Measurements from ENCODE around the gene CGB2.
"Not testable (repeated sequence)": the region's sequence is repeated elsewhere in the genome, so short reads cannot be mapped to it uniquely, and the experiment has no call there.

Gene CGB2

GRCh38 chr19:49038111-49038510 is 6.4 kb downstream of the CGB2 start:
- not testable (repeated sequence) for H3K9me3 ChIP-seq (ENCODE audit: control insufficient read depth, insufficient read depth, low read length); H3K36me3 ChIP-seq (ENCODE audit: insufficient read depth, low read length); H3K9ac ChIP-seq (ENCODE audit: low read depth, low read length); H3K4me1 ChIP-seq (ENCODE audit: insufficient read depth, low read length)

- not testable (repeated sequence) for H3K9ac ChIP-seq (ENCODE audit: low read depth, low read length); H3K36me3 ChIP-seq (ENCODE audit: insufficient read depth, low read length); H3K4me1 ChIP-seq (ENCODE audit: insufficient read depth, low read length); H3K9me3 ChIP-seq (ENCODE audit: control insufficient read depth, insufficient read depth, low read length)
These were observed 7.0 kb downstream of the CGB2 start for GRCh38 chr19:49038557-49039276.

GRCh38 chr19:49039736-49040135 is 8.0 kb downstream of the CGB2 start:
- H3K9me3 ChIP-seq (ENCODE audit: control insufficient read depth, insufficient read depth, low read length); H3K9ac ChIP-seq (ENCODE audit: low read depth, low read length); H3K36me3 ChIP-seq (ENCODE audit: insufficient read depth, low read length); H3K4me1 ChIP-seq (ENCODE audit: insufficient read depth, low read length): not testable (repeated sequence)

- H3K36me3 ChIP-seq (ENCODE audit: insufficient read depth, low read length): no peaks in the 10 kb centered on the region
- no peaks in the 10 kb centered on the region for H3K9me3 ChIP-seq (ENCODE audit: control insufficient read depth, insufficient read depth, low read length)
- peaks cover 4% of the 10 kb centered on the region; the same call in 1 of the 2 replicates for H3K4me1 ChIP-seq (ENCODE audit: insufficient read depth, low read length)
- H3K9ac ChIP-seq (ENCODE audit: low read depth, low read length): no peak overlapping the region
These were observed 10.5 kb downstream of the CGB2 start for GRCh38 chr19:49042177-49042576.

- not testable (repeated sequence) for H3K9me3 ChIP-seq (ENCODE audit: control insufficient read depth, insufficient read depth, low read length); H3K36me3 ChIP-seq (ENCODE audit: insufficient read depth, low read length); H3K4me1 ChIP-seq (ENCODE audit: insufficient read depth, low read length); H3K9ac ChIP-seq (ENCODE audit: low read depth, low read length)
These were observed 11.0 kb downstream of the CGB2 start for GRCh38 chr19:49042666-49043065.

GRCh38 chr19:49043548-49043947 is 11.9 kb downstream of the CGB2 start, which contains the start of gene CGB5:
CGB5 (plus strand) TSS chr19:49043848; CDS start chr19:49044210, 362 bp downstream.
- H3K9ac ChIP-seq (ENCODE audit: low read depth, low read length); H3K9me3 ChIP-seq (ENCODE audit: control insufficient read depth, insufficient read depth, low read length); H3K4me1 ChIP-seq (ENCODE audit: insufficient read depth, low read length); H3K36me3 ChIP-seq (ENCODE audit: insufficient read depth, low read length): not testable (repeated sequence)

- H3K9ac ChIP-seq (ENCODE audit: low read depth, low read length); H3K4me1 ChIP-seq (ENCODE audit: insufficient read depth, low read length); H3K9me3 ChIP-seq (ENCODE audit: control insufficient read depth, insufficient read depth, low read length); H3K36me3 ChIP-seq (ENCODE audit: insufficient read depth, low read length): not testable (repeated sequence)
These were observed 17.3 kb downstream of the CGB2 start, which contains the start of gene CGB8 for GRCh38 chr19:49049011-49049410. CGB8 (minus strand) TSS chr19:49049111; CDS start chr19:49048739, 372 bp downstream.

- H3K9ac ChIP-seq (ENCODE audit: low read depth, low read length); H3K9me3 ChIP-seq (ENCODE audit: control insufficient read depth, insufficient read depth, low read length); H3K4me1 ChIP-seq (ENCODE audit: insufficient read depth, low read length); H3K36me3 ChIP-seq (ENCODE audit: insufficient read depth, low read length): not testable (repeated sequence)
These were observed 18.1 kb downstream of the CGB2 start for GRCh38 chr19:49049834-49050233.

GRCh38 chr19:49050376-49051033 is 18.8 kb downstream of the CGB2 start:
- not testable (repeated sequence) for H3K4me1 ChIP-seq (ENCODE audit: insufficient read depth, low read length); H3K36me3 ChIP-seq (ENCODE audit: insufficient read depth, low read length); H3K9ac ChIP-seq (ENCODE audit: low read depth, low read length); H3K9me3 ChIP-seq (ENCODE audit: control insufficient read depth, insufficient read depth, low read length)

GRCh38 chr19:49056101-49056901 is 24.6 kb downstream of the CGB2 start:
- no peaks in the 10 kb centered on the region for H3K4me1 ChIP-seq (ENCODE audit: insufficient read depth, low read length)
- H3K9ac ChIP-seq (ENCODE audit: low read depth, low read length): peak overlapping the region; percentile 78
- no peaks in the 10 kb centered on the region for H3K9me3 ChIP-seq (ENCODE audit: control insufficient read depth, insufficient read depth, low read length)
- H3K36me3 ChIP-seq (ENCODE audit: insufficient read depth, low read length): no peaks in the 10 kb centered on the region

GRCh38 chr19:49056902-49057596 is 25.4 kb downstream of the CGB2 start:
- not testable (repeated sequence) for H3K4me1 ChIP-seq (ENCODE audit: insufficient read depth, low read length); H3K9me3 ChIP-seq (ENCODE audit: control insufficient read depth, insufficient read depth, low read length); H3K36me3 ChIP-seq (ENCODE audit: insufficient read depth, low read length)
- H3K9ac ChIP-seq (ENCODE audit: low read depth, low read length): peak overlapping the region; percentile 78; the same call in 1 of the 2 replicates

GRCh38 chr19:49057636-49058234 is 26.0 kb downstream of the CGB2 start, which contains the start of gene CGB7:
CGB7 (minus strand) TSS chr19:49057749; CDS start chr19:49055375, 2,374 bp downstream.
- Histone ChIP-seq H3K9me3 (ENCODE audit: control insufficient read depth, insufficient read depth, low read length) (no peaks in the 10 kb centered on the region), H3K9ac (ENCODE audit: low read depth, low read length) (peak within 1 kb of the TSS; percentile 78; the same call in 1 of the 2 replicates), H3K4me1 (ENCODE audit: insufficient read depth, low read length) (no peaks in the 10 kb centered on the region)

GRCh38 chr19:49058562-49058961 is 26.9 kb downstream of the CGB2 start:
- H3K4me1 ChIP-seq (ENCODE audit: insufficient read depth, low read length): peaks cover 2% of the 10 kb centered on the region; the same call in 1 of the 2 replicates
- H3K36me3 ChIP-seq (ENCODE audit: insufficient read depth, low read length): no peaks in the 10 kb centered on the region
- H3K9ac ChIP-seq (ENCODE audit: low read depth, low read length): no peak overlapping the region; the same call in 1 of the 2 replicates
- H3K9me3 ChIP-seq (ENCODE audit: control insufficient read depth, insufficient read depth, low read length): no peaks in the 10 kb centered on the region

More at GRCh38 chr19:49057636-49058234, 26.0 kb downstream of the CGB2 start, which contains the start of gene CGB7:
- H3K36me3 ChIP-seq (ENCODE audit: insufficient read depth, low read length): no peaks in the 10 kb centered on the region

GRCh38 chr19:49059053-49059452 is 27.4 kb downstream of the CGB2 start:
- Histone ChIP-seq H3K36me3 (ENCODE audit: insufficient read depth, low read length) (no peaks in the 10 kb centered on the region), H3K9ac (ENCODE audit: low read depth, low read length) (no peak overlapping the region), H3K9me3 (ENCODE audit: control insufficient read depth, insufficient read depth, low read length) (no peaks in the 10 kb centered on the region), H3K4me1 (ENCODE audit: insufficient read depth, low read length) (peaks cover 7% of the 10 kb centered on the region; the same call in 1 of the 2 replicates)
